Thoracic aorta (tissue), 2 donors: Measurements from ENCODE around the gene FBXW4. TPM values are rescaled to one million over a fixed set of nuclear protein-coding genes. Genes with fewer than 3 reads are reported as not detected.

Experiments
- ATAC-seq: fragments of 150-250 bp; one replicate; pipeline ENCODE4 v1.8.0; 2017; ENCODE audit warnings: low read depth; ENCODE audit not compliant: insufficient number of reproducible peaks, low FRiP score
- DNase-seq: peaks from one replicate; pipeline ENCODE4 v3.0.0-alpha.2; 2020; ENCODE audit warnings: low spot score
- H3K27ac ChIP-seq, 2 donors: fragments of 200-600 bp; sonication (generic); 1 replicate in 1 of 2; 2 replicates in 1 of 2; pipeline ENCODE4 v1.5.1; 2016; ENCODE audit warnings: mild to moderate bottlenecking in 2 of 2, moderate library complexity in 2 of 2
- H3K27me3 ChIP-seq: fragments of 200-600 bp; sonication (generic); replicated peaks from 2 replicates; pipeline ENCODE4 v1.6.0; 2016; ENCODE audit warnings: mild to moderate bottlenecking; ENCODE audit not compliant: insufficient read depth
- H3K36me3 ChIP-seq: fragments of 200-600 bp; sonication (generic); one replicate; pipeline ENCODE4 v1.5.1; 2016
- H3K4me1 ChIP-seq, 2 donors: fragments of 200-600 bp; sonication (generic); 1 replicate in 1 of 2; 2 replicates in 1 of 2; pipeline versions ENCODE4 v1.5.1 to v1.6.0; 2016; ENCODE audit warnings: low read depth in 2 of 2, mild to moderate bottlenecking in 1 of 2; ENCODE audit not compliant: control insufficient read depth in 1 of 2
- H3K4me3 ChIP-seq: fragments of 200-600 bp; sonication (generic); 2 replicates; pipeline ENCODE4 v1.5.1; 2016; ENCODE audit warnings: mild to moderate bottlenecking
- H3K9me3 ChIP-seq: fragments of 200-600 bp; sonication (generic); 2 replicates; pipeline ENCODE4 v1.5.1; 2016
- total RNA-seq, 2 donors: library from RNA; depleted of rRNA; stranded (reverse); fragments of >200 nt; gene quantifications; one replicate each; pipeline versions ENCODE4 v1.1.0 to v1.2.3, GENCODE V29; 2016
- TF ChIP-seq, protein P1 (sequence below): fragments of 200-600 bp; sonication (generic); IDR thresholded peaks from one replicate; pipeline ENCODE4 v1.5.1; 2019; ENCODE audit warnings: antibody characterized with exemption

Gene FBXW4
- total RNA-seq, 2 donors from 2014 or later: 64.3 to 88.5 TPM

DNA sequence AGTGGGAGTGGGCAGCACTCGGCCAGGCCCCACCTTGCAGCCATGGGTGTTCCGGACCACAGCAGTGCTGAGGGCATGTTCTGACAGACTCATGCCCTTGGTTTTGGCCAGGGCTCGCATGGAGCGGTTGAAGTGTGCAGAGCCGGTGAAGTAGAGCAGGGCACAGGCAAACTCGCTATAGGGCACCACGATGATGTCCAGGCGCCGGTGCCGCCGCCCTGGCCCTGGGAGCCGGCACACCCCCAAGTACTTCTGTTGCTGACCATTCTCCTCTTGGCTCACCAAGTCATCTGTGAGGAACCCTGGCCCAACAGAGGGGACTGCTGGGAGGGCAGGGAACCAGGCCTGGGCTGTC, 115.5 kb downstream of the FBXW4 start:
- DNase-seq: no peak
- Histone ChIP-seq H3K27me3 (no peaks in the 10 kb centered on the region), H3K4me1 (no peaks in the 10 kb centered on the region), H3K27ac (no peak overlapping the region), H3K9me3 (no peaks in the 10 kb centered on the region), H3K4me3 (no peak overlapping the region), H3K36me3 (peaks cover 14% of the 10 kb centered on the region)
- TF ChIP-seq, protein P1, sequence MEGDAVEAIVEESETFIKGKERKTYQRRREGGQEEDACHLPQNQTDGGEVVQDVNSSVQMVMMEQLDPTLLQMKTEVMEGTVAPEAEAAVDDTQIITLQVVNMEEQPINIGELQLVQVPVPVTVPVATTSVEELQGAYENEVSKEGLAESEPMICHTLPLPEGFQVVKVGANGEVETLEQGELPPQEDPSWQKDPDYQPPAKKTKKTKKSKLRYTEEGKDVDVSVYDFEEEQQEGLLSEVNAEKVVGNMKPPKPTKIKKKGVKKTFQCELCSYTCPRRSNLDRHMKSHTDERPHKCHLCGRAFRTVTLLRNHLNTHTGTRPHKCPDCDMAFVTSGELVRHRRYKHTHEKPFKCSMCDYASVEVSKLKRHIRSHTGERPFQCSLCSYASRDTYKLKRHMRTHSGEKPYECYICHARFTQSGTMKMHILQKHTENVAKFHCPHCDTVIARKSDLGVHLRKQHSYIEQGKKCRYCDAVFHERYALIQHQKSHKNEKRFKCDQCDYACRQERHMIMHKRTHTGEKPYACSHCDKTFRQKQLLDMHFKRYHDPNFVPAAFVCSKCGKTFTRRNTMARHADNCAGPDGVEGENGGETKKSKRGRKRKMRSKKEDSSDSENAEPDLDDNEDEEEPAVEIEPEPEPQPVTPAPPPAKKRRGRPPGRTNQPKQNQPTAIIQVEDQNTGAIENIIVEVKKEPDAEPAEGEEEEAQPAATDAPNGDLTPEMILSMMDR: no peak
- no peak for ATAC-seq

DNA sequence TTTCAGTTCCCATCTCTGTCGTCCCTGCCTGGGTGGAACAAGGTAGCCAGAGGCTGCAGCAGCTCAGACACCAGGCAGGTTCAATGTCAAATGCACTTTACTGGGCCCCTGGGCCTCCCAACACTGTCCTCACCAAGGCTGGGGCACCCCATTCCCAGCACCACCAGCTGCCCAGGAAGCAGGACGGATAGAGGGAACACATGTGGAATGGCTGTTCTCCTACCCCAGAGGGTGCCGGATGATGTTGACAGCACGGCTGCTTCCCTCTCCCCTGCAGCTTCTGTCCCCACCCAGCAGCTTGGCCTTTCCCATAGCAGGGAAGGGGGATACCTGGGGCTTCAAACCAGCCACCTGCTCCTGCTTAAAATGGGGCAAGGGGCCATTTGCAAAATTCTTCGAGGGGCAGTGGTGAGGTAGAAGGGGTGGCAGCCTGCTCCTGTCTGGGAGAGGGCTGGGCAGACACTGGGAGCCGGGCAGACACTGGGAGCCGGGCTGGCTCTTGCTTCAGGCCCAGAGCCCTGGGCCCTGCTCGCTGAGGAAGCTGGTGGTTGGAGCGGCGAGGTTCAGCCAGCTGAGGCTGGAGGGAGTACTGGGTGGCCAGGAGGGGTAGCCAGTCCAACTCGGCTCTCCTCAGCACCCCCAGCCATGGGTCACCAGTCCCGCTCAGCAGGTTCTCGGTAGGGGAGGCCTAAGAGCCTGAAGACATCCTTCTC, 116.0 kb downstream of the FBXW4 start:
- peaks cover 14% of the 10 kb centered on the region for H3K36me3 ChIP-seq
- H3K4me3 ChIP-seq: no peak overlapping the region
- no peak for ATAC-seq
- no peaks in the 10 kb centered on the region for H3K27me3 ChIP-seq
- no peaks in the 10 kb centered on the region for H3K4me1 ChIP-seq
- DNase-seq: no peak
- H3K9me3 ChIP-seq: no peaks in the 10 kb centered on the region
- TF ChIP-seq, protein P1: no peak
- H3K27ac ChIP-seq: no peak overlapping the region

DNA sequence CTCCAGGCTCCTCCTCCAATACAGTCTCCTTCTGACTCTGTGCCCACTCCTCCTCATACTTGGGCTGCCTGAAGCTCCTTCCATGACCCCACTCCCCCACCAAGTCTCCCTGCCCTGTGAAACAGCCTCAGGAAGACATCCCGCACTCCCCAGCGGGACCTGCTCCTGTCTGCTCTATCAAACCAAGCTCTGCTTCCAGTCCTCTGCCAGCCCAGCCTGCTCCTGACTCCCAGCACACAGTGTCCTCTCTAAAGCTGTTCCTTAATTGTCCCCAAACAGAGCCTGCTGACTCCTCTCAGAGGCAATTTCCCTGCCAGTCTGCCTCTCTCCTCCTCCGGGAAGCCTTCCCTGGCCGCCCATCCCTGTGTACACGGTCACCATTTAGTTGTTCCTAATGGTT, 116.8 kb downstream of the FBXW4 start:
- no peaks in the 10 kb centered on the region for H3K9me3 ChIP-seq
- TF ChIP-seq, protein P1: no peak
- H3K27ac ChIP-seq: no peak overlapping the region
- H3K36me3 ChIP-seq: peaks cover 11% of the 10 kb centered on the region
- H3K27me3 ChIP-seq: no peaks in the 10 kb centered on the region
- ATAC-seq (no peak), DNase-seq (no peak)
- H3K4me3 ChIP-seq: no peak overlapping the region
- no peaks in the 10 kb centered on the region for H3K4me1 ChIP-seq

DNA sequence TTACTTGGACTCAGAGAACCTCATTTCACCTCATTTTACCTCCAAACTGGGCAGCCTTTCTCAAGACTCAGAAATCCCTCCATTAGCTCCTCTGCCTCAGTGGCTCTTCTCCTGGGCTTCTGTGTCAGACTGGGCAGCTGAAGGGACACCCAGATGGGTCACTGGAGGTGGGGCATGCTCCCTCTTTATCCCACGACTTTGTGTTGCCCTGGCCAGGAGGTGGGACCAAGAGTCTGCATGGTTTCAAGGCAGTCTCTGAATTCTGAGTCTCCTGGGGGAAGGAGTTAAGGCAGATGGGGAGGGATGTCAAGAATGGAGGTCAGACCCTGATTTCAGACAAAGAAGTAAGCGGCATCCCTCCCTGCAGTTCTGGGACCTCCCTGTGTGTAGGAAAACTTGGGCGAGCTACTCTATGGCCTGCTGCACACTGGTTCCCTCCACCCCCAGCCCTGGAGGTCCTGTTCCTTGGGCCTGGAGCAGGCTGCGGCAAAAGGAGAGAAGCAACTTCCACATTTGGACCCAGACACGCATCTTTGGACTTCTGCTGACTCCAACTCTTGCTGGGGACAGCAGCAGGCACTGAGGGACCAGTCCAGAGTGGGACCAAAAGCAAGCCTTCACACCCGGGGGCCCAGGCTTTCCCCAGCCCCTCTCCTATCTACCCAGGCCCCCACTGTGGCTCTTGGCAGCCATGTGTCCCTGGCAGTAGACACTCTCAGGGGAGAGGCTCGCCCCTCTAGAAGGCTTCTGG, 117.7 kb downstream of the FBXW4 start:
- TF ChIP-seq, protein P1: no peak
- H3K27me3 ChIP-seq: no peaks in the 10 kb centered on the region
- no peaks in the 10 kb centered on the region for H3K4me1 ChIP-seq
- no peak overlapping the region for H3K4me3 ChIP-seq
- H3K36me3 ChIP-seq: peaks cover 11% of the 10 kb centered on the region
- DNase-seq (no peak), ATAC-seq (no peak)
- no peak overlapping the region for H3K27ac ChIP-seq
- H3K9me3 ChIP-seq: peaks cover 7% of the 10 kb centered on the region

DNA sequence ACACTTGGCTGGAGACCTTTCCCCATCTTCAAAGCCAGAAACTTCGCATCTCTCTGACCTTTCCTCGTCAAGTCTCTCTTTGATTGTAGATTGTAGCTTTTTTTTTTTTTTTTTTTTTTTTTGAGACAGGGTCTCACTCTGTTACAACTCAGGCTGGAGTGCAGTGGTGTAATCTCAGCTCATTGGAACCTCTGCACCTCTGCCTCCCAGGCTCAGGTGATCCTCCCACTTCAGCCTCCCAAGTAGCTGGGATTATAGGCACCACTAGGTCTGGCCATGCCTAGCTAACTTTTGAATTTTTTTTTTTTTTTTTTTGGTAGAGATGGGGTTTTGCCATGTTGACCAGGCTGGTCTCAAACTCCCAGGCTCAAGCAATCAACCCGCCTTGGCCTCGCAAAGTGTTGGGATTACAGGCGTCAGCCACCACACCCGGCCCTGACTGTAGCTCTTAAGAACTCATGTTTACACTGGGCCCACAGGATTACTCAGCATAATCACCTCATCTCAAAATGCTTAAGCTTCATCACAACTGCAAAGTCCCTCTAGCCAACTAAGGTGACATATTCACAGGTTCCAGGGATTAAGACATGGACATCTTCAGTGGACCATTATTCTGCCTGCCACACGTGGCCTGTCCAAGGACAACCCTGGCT, 118.6 kb downstream of the FBXW4 start:
- Histone ChIP-seq H3K4me3 (no peak overlapping the region), H3K4me1 (no peaks in the 10 kb centered on the region), H3K36me3 (peaks cover 11% of the 10 kb centered on the region), H3K27ac (no peak overlapping the region), H3K27me3 (no peaks in the 10 kb centered on the region), H3K9me3 (peaks cover 7% of the 10 kb centered on the region)
- DNase-seq: no peak
- ATAC-seq: no peak
- TF ChIP-seq, protein P1: no peak
